CD4-positive, alpha-beta T cell treated with Interferon gamma for 1 hour (primary cell): ENCODE measurements around the gene AP4E1.
"Not testable (repeated sequence)": the region's sequence is repeated elsewhere in the genome, so short reads cannot be mapped to it uniquely, and the experiment has no call there.

Experiments used
- DNase-seq: peaks from one replicate; pipeline ENCODE4 v3.0.0-alpha.2; 2020

Gene AP4E1

DNA sequence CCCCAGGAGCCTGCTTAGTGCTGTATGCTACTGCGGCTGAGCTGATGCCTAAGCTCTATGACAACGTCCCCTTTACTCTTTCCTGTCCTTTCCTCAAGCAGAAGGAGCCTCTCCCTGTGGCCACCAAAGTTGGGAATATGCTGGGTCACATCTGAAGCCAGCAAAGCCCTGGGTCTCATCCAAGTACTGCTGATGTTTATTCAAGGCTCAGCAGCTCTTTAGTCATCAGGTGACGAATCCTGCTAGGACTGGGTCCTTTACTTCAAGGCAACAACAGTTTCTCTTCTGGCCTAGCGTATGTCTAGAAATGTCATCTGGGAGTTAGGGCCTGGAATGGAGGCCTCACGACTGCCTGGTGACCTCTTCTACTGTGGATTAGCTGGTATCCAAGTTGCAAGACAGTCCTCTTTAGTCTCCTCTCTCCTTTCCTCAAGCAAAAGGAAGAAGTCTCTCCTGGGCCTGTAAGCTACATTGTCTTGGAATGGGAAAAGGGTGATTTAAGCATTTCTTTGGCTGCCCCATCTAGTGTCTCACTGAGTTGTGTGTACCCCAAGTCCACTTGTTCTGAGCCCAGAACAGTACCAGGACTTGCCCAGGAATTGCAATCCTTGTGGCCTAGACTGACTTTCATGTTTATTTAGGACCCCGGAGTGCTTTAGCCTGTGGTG is 122.3 kb downstream of the AP4E1 start:
- no peak for DNase-seq

DNA sequence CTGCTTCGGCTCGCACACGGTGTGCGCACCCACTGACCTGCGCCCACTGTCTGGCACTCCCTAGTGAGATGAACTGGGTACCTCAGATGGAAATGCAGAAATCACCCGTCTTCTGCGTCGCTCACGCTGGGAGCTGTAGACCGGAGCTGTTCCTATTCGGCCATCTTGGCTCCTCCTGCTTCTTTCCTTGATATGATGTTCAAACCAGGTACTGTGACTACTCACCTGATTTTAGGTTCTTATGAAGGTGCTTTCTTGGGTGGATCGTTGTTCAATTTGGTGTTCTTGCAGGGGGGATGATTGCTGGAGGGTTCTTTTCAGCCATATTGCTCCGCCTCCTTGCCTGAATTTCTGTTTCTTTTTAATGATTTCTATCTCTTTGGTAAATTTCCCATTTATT is 129.0 kb downstream of the AP4E1 start:
- DNase-seq = not testable (repeated sequence)

DNA sequence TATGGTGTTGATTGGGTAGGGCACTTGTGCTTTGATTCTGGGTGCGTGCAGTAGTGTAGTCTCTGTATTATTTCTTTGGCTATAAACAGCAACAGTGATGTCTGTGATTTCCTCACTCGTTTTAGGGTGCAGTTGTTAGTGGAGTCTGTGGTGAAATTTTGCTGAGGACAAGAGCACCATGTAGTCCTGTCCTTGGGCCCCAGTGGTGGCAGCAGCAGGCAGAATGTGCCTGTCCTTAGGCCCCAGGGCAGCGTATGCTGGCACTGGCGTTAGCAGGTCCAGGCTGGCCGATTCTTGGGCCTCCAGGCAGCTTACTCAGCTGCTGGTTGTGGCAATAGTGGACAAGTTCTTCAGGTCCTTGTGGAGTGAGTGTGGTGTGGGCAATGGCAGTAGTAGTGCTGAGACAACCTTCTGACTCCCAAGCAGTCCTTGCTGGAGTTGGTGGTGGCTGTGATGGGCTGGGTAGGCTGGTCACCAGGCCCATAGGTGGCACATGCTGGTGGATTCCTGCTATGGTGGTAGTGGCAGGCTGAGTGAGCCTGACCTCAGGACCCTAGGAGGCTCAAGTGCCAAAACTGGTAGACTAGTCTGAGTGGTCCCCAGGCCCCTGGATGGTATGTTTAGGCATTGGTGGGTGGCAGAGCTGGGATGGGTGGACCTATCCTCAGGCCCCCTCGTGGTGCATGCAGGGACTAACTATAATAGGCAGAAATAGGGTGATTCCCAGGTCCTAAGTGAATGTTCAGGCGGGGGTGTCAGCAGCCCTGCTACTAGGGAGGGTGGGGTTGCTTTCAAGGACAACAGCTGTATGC is 129.9 kb downstream of the AP4E1 start:
- no peak for DNase-seq

DNA sequence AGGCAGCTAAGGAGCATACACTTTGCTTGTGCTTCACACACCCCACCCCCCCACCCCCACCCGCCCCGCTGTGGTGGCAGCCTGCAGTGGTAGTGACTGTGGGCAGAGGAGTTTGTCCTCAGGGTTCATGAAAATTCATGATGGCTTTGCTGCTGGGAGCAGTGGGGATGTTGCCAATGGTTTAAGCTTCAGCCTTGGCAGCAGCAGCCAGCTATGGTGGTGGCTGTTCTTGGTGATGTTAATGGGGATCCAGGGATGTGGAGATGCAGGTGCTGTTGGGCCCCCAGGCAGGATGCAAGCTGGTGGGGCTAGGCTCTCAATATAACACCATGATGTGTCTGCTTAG is 130.5 kb downstream of the AP4E1 start:
- no peak for DNase-seq

DNA sequence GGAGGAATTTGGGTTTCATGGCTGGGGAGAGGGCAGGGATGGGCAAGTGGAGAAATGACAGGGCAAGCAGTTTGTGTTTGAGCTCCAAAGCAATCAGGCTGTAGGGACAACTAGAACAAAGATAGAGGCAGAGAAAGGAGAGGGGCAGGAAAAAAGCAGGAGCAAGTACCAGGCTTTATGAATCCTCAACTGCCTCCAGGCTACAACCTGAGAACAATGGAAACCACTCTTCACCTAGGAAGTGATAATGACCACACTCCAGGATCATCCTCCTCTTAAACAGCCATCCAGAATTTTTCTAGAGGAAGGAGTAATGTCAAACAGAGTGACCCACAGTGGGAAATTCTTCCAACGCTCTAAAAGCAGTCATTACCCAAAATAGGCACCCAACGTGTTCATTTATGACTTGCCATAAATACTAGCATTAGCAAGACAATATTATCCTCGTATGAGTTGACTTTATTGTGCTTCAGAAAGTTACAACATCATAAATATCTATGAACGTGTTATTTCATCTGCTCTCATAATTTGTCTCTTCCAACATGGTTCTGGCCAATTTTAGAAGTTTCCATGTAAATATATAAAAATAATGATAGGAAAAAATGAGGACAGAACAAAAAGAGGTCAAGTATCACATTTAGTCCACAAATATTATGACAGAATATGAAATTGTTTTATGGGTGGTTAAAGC is 135.7 kb downstream of the AP4E1 start:
- no peak for DNase-seq

DNA sequence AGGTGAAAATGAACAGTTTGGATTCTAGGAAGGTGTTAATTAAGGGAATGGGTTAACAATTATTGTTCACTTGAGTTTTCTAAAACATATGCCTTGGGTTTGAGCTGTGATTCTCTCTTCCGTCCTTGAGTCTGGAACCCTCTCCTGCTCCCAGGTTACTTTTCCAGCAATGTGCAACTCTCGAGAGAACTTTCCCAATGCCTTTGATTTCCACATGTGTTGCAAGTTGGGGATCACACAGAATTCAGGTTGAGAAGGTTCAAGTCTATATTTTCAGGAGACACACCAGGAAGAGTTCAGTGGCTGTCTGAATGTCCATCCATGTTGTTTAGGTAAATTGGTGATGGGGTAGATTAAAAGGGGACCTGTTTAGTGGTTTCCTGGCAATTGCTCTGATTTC is 137.5 kb downstream of the AP4E1 start:
- DNase-seq = no peak

DNA sequence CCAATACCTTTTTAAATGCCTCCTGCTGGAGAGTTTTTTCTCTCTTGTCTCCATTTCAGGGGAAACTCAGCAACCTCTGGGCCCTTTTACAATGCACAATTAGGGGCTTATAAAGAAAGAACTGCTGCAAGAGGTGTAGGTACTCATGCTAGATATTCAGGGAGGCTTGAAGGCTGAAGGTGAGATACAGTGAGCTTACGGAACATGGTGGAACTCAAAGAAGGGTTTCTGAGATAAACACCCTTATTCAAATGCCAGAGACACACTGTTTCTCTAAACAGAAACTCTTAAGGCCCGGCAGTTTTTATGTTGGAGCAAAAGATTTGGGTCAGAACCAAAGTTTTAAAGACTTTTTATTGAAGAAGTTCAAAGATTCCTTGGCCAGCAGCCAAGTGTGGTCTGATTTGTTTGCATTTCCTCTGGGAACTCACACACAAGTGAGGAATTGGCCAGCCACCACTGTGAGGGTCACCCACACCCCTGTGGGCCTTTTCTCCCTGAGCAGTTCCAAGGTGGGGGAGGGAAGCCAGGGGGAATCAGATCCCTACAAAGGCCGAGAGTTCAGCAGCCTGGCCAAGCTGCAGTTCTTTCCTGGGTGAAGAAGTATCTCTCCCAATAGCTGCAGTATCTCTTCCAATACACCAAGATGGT is 138.4 kb downstream of the AP4E1 start:
- DNase-seq = no peak

DNA sequence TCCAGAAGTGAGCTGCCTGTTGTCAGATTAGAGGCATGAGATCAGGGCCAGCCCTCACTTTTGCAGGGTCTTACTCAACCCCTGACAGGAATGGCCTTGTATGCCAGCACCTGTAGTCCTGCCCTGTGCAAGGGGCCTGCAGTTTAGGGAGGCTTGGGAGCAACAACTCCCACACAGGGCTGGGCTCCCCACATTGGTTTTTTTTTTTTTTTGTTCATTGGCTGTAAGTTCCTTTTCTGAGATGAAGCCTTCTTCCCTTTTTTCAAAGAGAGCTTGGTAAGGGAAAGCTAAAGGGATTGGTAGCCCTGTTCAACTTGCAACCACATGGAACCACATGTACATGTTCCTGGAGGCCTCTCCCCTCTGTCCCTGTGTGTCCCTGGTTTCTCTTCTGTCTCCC is 139.8 kb downstream of the AP4E1 start:
- no peak for DNase-seq

DNA sequence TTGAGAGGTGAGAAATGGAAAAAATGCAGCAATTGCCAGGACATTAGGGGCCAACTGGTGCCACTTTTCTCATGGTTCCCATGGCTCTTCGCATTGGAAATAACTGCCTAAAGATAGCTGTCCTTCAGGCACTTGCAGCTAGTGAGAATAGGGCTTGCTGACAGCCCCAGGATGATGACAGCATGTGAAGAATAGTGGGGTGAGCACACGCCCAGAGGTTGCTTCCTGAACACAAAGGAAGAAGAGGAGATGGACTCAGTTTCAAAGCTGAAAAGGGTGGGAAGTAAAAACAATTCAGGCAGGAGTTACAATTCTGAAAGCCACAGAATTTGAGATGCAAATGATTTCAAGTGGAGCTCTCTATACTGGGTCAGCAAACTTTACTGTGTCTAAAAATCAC is 140.6 kb downstream of the AP4E1 start:
- DNase-seq = no peak

DNA sequence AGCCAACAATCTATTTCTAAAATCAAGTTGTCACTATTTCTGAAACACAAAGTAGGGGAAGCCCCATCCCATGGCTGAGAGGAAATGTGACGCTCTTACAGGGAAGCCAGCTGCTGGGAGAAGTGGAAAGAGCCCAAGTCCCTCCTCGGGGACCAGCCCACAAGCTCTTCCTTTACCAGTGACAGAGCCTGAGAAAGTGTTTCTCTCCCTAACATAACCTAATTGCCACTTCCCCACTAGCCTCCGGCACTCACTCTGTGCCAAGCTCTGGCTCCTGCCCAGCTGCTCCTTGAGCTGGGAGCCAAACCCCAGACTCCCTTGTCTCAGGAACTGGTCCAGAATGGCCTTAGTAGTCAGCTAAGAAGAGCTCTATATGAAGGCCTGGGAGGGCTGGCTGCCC is 143.3 kb downstream of the AP4E1 start:
- DNase-seq = no peak

DNA sequence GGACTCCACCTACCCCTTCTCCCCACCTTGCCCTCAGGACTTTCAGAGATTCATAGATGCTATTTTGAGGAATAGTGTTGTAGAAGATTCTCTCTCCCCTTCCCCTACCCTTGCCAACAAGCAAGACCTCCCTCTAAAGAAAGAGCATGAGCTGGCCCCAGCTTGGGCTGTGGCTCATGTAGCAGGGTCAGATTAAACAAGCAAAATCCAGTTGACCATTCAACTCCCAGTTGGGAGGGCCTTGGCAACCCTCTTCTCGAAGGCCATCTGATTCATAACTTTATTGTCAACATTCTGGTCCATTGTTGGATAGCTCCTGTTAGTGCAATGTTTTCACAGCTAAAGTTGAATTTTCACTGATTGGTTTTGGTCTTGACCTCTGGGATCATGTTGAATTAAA is 145.1 kb downstream of the AP4E1 start:
- DNase-seq = no peak

DNA sequence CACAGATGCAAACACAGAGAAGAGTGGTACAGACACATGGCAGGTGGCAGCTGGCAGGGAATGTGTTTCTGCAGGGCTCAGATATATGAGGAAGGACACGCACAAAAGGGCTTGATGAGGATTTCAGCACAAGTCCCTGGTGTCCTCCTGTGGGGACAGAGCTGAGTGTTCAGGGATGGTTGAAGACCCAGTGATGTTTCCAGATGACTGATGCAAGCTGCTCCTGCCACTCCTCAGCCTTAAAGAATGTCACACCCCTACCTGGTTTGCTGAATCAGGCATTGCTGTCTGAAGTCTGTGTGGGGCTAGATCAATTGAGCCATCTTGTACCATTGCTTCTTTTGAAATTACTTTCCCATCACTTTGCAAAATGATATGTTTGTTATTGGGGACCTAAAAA is 146.1 kb downstream of the AP4E1 start:
- no peak for DNase-seq
